ENCODE measurements around the gene CD96. TPM values are rescaled to one million over a fixed set of nuclear protein-coding genes. Genes with fewer than 3 reads are reported as not detected.

The CD96 gene
- total RNA-seq, 1 experiment from 2014 or later = not detected

DNA sequence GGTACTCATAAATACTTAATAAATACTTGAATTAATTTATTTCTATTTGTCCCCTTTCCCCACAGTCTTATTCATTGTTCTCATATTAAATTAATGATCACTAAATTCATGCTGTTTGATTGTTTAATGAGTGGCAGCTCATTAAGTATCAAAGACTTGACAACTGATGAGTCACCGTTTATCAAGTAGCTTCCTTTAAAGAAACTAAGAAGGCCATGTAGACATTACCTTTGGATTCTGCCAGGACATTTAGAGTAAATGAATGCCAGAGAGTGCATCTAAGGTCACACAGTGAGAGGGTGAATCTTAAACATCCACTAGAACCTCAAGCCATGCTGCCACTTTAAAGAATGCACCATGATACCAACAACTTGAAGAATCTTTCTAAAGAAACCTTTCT is 29.3 kb downstream of the CD96 start:
- DNase-seq = no peak
- Mint-ChIP-seq H3K27ac (ENCODE audit: unreplicated experiment) (no peak overlapping the region), H3K36me3 (ENCODE audit: insufficient read depth, unreplicated experiment) (no peaks in the 10 kb centered on the region), H3K27me3 (ENCODE audit: unreplicated experiment) (no peaks in the 10 kb centered on the region), H3K9me3 (ENCODE audit: low read depth, unreplicated experiment) (no peaks in the 10 kb centered on the region), H3K4me1 (ENCODE audit: low read depth, unreplicated experiment) (no peaks in the 10 kb centered on the region), H3K4me3 (ENCODE audit: low read depth, unreplicated experiment) (no peak overlapping the region)
- TF ChIP-seq, protein P1, sequence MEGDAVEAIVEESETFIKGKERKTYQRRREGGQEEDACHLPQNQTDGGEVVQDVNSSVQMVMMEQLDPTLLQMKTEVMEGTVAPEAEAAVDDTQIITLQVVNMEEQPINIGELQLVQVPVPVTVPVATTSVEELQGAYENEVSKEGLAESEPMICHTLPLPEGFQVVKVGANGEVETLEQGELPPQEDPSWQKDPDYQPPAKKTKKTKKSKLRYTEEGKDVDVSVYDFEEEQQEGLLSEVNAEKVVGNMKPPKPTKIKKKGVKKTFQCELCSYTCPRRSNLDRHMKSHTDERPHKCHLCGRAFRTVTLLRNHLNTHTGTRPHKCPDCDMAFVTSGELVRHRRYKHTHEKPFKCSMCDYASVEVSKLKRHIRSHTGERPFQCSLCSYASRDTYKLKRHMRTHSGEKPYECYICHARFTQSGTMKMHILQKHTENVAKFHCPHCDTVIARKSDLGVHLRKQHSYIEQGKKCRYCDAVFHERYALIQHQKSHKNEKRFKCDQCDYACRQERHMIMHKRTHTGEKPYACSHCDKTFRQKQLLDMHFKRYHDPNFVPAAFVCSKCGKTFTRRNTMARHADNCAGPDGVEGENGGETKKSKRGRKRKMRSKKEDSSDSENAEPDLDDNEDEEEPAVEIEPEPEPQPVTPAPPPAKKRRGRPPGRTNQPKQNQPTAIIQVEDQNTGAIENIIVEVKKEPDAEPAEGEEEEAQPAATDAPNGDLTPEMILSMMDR (IDR thresholded peaks at IDR 0.05; ENCODE audit: unreplicated experiment) = no peak
- intact Hi-C loops (cut with micrococcal nuclease; ENCODE audit: unreplicated experiment) = no loop called here
- CTCF ChIA-PET = interaction anchor here (0.7 kb wide), 2 partner anchors 28 to 136 kb away, joined by 3 read pairs; no protein-coding TSS in a partner anchor
- no TSS peak for BruUV-seq (replicated peaks)

DNA sequence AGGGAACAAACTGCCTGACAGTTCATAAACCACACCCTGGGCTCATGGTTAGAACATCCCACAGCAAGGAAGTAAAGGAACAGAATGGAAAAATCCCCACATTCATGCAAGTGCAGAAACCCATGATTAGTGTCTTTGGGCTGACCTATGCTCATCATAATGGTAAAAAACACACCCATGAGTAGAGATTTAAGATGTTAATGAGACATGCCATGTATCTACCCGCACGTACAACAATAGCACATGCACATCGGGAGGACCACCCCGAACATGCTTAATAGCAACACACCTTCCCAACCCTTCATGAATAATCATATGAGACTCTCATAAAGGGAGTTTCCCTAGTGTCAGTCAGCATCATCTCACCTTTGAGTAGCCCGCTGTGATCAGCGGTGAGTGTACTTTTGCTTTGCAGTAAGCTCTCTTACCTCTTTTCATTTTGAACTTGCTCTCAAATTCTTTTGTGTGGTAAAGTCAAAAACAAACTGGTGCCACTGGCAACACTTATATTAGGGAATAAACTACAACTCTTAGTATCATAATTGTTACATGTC is 30.0 kb downstream of the CD96 start:
- Mint-ChIP-seq H3K27ac (ENCODE audit: unreplicated experiment) (no peak overlapping the region), H3K36me3 (ENCODE audit: insufficient read depth, unreplicated experiment) (no peaks in the 10 kb centered on the region), H3K4me3 (ENCODE audit: low read depth, unreplicated experiment) (no peak overlapping the region), H3K9me3 (ENCODE audit: low read depth, unreplicated experiment) (no peaks in the 10 kb centered on the region), H3K27me3 (ENCODE audit: unreplicated experiment) (no peaks in the 10 kb centered on the region), H3K4me1 (ENCODE audit: low read depth, unreplicated experiment) (no peaks in the 10 kb centered on the region)
- DNase-seq = no peak
- intact Hi-C loops (cut with micrococcal nuclease; ENCODE audit: unreplicated experiment) = no loop called here
- TF ChIP-seq, protein P1 (IDR thresholded peaks at IDR 0.05; ENCODE audit: unreplicated experiment) = no peak
- BruUV-seq (replicated peaks) = no TSS peak
- CTCF ChIA-PET = no interaction called here

DNA sequence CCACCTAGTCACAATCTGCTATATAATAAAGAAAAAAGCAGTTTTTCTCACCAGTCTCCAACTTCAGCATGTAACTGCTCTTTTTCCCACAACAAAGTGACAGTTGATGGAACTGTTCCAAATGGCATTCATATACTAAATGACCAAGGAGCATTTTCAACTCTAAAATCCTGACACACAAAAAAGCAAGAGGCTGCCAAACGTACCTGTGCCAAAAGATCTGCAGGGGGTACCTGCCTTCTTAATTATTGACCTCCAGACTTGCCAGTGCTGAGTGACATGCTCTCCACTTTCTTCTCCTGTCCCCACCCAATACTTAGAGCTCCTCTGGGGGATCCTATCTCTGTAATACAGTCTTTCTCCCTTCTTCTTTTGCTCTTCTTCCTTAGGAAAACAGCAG is 35.1 kb downstream of the CD96 start:
- Mint-ChIP-seq H3K4me1 (ENCODE audit: low read depth, unreplicated experiment) (peaks cover 29% of the 10 kb centered on the region), H3K36me3 (ENCODE audit: insufficient read depth, unreplicated experiment) (no peaks in the 10 kb centered on the region), H3K4me3 (ENCODE audit: low read depth, unreplicated experiment) (no peak overlapping the region), H3K27ac (ENCODE audit: unreplicated experiment) (no peak overlapping the region), H3K9me3 (ENCODE audit: low read depth, unreplicated experiment) (no peaks in the 10 kb centered on the region), H3K27me3 (ENCODE audit: unreplicated experiment) (no peaks in the 10 kb centered on the region)
- CTCF ChIA-PET = interaction anchor here (1.0 to 2.5 kb wide), 5 partner anchors 39 to 138 kb away, joined by 4 to 44 read pairs (median 18); no protein-coding TSS in a partner anchor
- no peak for DNase-seq
- TF ChIP-seq, protein P1 (IDR thresholded peaks at IDR 0.05; ENCODE audit: unreplicated experiment) = no peak
- intact Hi-C loops (cut with micrococcal nuclease; ENCODE audit: unreplicated experiment) = loop anchor here (1.0 to 5.0 kb wide), 3 partner anchors 39 to 114 kb away; no protein-coding TSS in a partner anchor
- BruUV-seq (replicated peaks) = no TSS peak

DNA sequence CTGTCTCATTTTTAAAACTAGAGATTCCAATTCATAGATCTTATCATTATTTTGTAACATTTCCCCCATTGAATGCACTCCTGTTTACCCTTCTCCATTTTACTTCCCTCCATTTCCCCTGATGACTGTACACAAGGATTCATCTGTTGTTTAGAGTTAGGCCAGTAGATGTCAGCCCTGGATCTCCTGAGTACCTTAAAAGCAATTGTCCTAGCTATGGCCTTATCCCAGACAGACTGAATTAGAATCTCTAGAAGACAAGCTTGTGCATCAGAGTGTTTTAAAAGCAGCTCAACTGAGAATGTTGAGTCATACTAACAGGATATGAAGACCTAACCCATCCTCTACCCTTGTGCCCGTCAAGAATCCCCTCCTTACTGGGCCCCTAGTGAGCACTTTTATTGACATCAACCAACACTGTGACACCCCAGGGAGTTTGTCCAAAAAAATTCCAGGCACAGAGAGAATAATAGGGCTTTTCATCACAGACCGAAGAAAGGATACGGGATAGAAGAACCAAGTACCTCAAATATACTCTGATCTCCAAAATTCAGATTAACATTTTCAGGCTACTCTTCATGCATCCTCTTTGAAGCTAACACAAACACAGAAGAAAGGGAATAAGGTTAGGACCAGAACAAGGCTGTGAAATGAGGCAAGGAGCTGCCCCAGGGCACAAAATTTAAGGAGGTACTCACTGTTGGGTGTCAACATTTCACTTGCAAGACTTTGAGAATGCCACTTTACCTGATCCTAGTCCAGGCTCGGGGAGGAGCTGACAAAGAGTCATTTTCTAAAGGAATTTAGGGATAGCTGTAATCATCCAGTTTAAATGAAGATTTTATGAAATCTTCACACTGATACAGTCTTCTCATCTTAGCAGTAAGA is 36.0 kb downstream of the CD96 start:
- H3K4me1 Mint-ChIP-seq (ENCODE audit: low read depth, unreplicated experiment) = peaks cover 33% of the 10 kb centered on the region
- no peak overlapping the region for H3K27ac Mint-ChIP-seq (ENCODE audit: unreplicated experiment)
- no peaks in the 10 kb centered on the region for H3K27me3 Mint-ChIP-seq (ENCODE audit: unreplicated experiment)
- CTCF ChIA-PET = interaction anchor here (0.6 to 2.5 kb wide), 11 partner anchors 12 to 390 kb away, joined by 3 to 44 read pairs (median 4); no protein-coding TSS in a partner anchor
- DNase-seq = peak; percentile 32
- H3K9me3 Mint-ChIP-seq (ENCODE audit: low read depth, unreplicated experiment) = no peaks in the 10 kb centered on the region
- no peaks in the 10 kb centered on the region for H3K36me3 Mint-ChIP-seq (ENCODE audit: insufficient read depth, unreplicated experiment)
- BruUV-seq (replicated peaks) = no TSS peak
- no peak overlapping the region for H3K4me3 Mint-ChIP-seq (ENCODE audit: low read depth, unreplicated experiment)
- intact Hi-C loops (cut with micrococcal nuclease; ENCODE audit: unreplicated experiment) = loop anchor here (1.0 to 5.0 kb wide), 3 partner anchors 38 to 113 kb away; no protein-coding TSS in a partner anchor
- TF ChIP-seq, protein P1 (IDR thresholded peaks at IDR 0.05; ENCODE audit: unreplicated experiment) = no peak

All from Calu3 (cell line).